GM19395 (cell line): ENCODE data around the gene TCP11.

Experiments
- ATAC-seq: cut with Tn5 transposase; IDR thresholded peaks from one replicate; pipeline ENCODE4 v1.9.1; 2021; ENCODE audit warnings: mild to moderate bottlenecking, moderate library complexity; ENCODE audit not compliant: unreplicated experiment

Gene TCP11

GRCh38 chr6:35173427-35174087 is 32.4 kb upstream of the TCP11 start:
- ATAC-seq, result no peak

GRCh38 chr6:35173044-35173426 is 31.9 kb upstream of the TCP11 start:
- no peak for ATAC-seq

- ATAC-seq, result no peak
Observed at GRCh38 chr6:35170891-35171290, 29.8 kb upstream of the TCP11 start.

- no peak for ATAC-seq
Observed at GRCh38 chr6:35170166-35170565, 29.0 kb upstream of the TCP11 start.

- no peak for ATAC-seq
Observed at GRCh38 chr6:35168461-35168861, 27.3 kb upstream of the TCP11 start.

- no peak for ATAC-seq
Observed at GRCh38 chr6:35167505-35167904, 26.4 kb upstream of the TCP11 start.

- no peak for ATAC-seq
Observed at GRCh38 chr6:35166520-35166919, 25.4 kb upstream of the TCP11 start.

GRCh38 chr6:35166116-35166515 is 25.0 kb upstream of the TCP11 start:
- no peak for ATAC-seq

GRCh38 chr6:35165630-35166071 is 24.5 kb upstream of the TCP11 start:
- no peak for ATAC-seq

GRCh38 chr6:35164868-35165267 is 23.7 kb upstream of the TCP11 start:
- no peak for ATAC-seq

GRCh38 chr6:35164277-35164676 is 23.1 kb upstream of the TCP11 start:
- no peak for ATAC-seq

- no peak for ATAC-seq
Observed at GRCh38 chr6:35163836-35164235, 22.7 kb upstream of the TCP11 start.

- no peak for ATAC-seq
Observed at GRCh38 chr6:35161776-35162607, 20.9 kb upstream of the TCP11 start.

- no peak for ATAC-seq
Observed at GRCh38 chr6:35161266-35161665, 20.1 kb upstream of the TCP11 start.

GRCh38 chr6:35160642-35161041 is 19.5 kb upstream of the TCP11 start:
- ATAC-seq, result no peak

GRCh38 chr6:35158520-35158919 is 17.4 kb upstream of the TCP11 start:
- no peak for ATAC-seq

GRCh38 chr6:35154947-35155346 is 13.8 kb upstream of the TCP11 start:
- ATAC-seq, result no peak

GRCh38 chr6:35154262-35154661 is 13.1 kb upstream of the TCP11 start:
- no peak for ATAC-seq

GRCh38 chr6:35152067-35152707 is 11.0 kb upstream of the TCP11 start:
- ATAC-seq, result no peak

GRCh38 chr6:35151466-35151865 is 10.3 kb upstream of the TCP11 start:
- no peak for ATAC-seq

GRCh38 chr6:35149891-35150566 is 8.9 kb upstream of the TCP11 start:
- no peak for ATAC-seq
